HFFc6 (cell line): ENCODE results near the gene RAI1. TPM values are rescaled to one million over a fixed set of nuclear protein-coding genes. Genes with fewer than 3 reads are reported as not detected.
A peak's percentile ranks its signal among the peaks of the same experiment; 100 is the strongest.

ENCODE experiments used
- DNase-seq: peaks from one replicate; pipeline ENCODE4 v3.0.0-alpha.2; 2018
- H3K27ac Mint-ChIP-seq: 2 replicates; pipeline ENCODE4 v1.8.0; 2020; ENCODE audit warnings: mild to moderate bottlenecking, mixed read lengths
- H3K27me3 Mint-ChIP-seq: 2 replicates; pipeline ENCODE4 v1.8.0; 2021; ENCODE audit warnings: mild to moderate bottlenecking, moderate library complexity, mixed read lengths; ENCODE audit not compliant: insufficient read depth
- H3K36me3 Mint-ChIP-seq: 2 replicates; pipeline ENCODE4 v1.8.0; 2021; ENCODE audit warnings: low read depth, mixed read lengths
- H3K4me1 Mint-ChIP-seq: 2 replicates; pipeline ENCODE4 v1.8.0; 2020; ENCODE audit warnings: low read depth, mixed read lengths
- H3K4me3 Mint-ChIP-seq: 2 replicates; pipeline ENCODE4 v1.8.0; 2020; ENCODE audit warnings: mild to moderate bottlenecking, moderate library complexity, mixed read lengths
- H3K9me3 Mint-ChIP-seq: 2 replicates; pipeline ENCODE4 v1.8.0; 2020; ENCODE audit warnings: mild to moderate bottlenecking, mixed read lengths
- CTCF ChIP-seq: fragments of 200-600 bp; sonication (generic); IDR thresholded peaks from 2 replicates; pipeline ENCODE4 v1.5.0; 2021; ENCODE audit warnings: antibody characterized with exemption, mild to moderate bottlenecking
- total RNA-seq, 6 experiments: library from RNA; stranded (reverse); fragmentation: NEBNext Ultra II Directional; extraction: Animal tissue kit (Norgen Biotek cat#: 25700); gene quantifications; 2 replicates in 1 of 6; 3 replicates in 5 of 6; pipeline ENCODE4 v1.2.3, GENCODE V29; 2021

RAI1 gene
- total RNA-seq, 6 experiments from 2014 or later = 26.9 to 29.3 (median 29.0) TPM

GRCh38 chr17:17706140-17707060, 25.1 kb downstream of the RAI1 start:
- Mint-ChIP-seq H3K4me1 (peaks cover 45% of the 10 kb centered on the region), H3K9me3 (no peaks in the 10 kb centered on the region), H3K36me3 (peaks cover 4% of the 10 kb centered on the region; the same call in 1 of the 2 replicates), H3K4me3 (no peak overlapping the region), H3K27me3 (peaks cover 2% of the 10 kb centered on the region), H3K27ac (peak overlapping the region; percentile 67)
- DNase-seq = no peak
- TF ChIP-seq CTCF = no peak

- H3K4me1 Mint-ChIP-seq = peaks cover 48% of the 10 kb centered on the region
- no peak overlapping the region for H3K4me3 Mint-ChIP-seq
- peak overlapping the region; percentile 97 for H3K27ac Mint-ChIP-seq
- DNase-seq = no peak
- H3K9me3 Mint-ChIP-seq = no peaks in the 10 kb centered on the region
- H3K36me3 Mint-ChIP-seq = no peaks in the 10 kb centered on the region
- TF ChIP-seq CTCF = no peak
- H3K27me3 Mint-ChIP-seq = no peaks in the 10 kb centered on the region; the same call in 1 of the 2 replicates
Observed at GRCh38 chr17:17708295-17708694, 27.0 kb downstream of the RAI1 start.

GRCh38 chr17:17708816-17709215, 27.6 kb downstream of the RAI1 start:
- Mint-ChIP-seq H3K9me3 (no peaks in the 10 kb centered on the region), H3K36me3 (no peaks in the 10 kb centered on the region), H3K27me3 (no peaks in the 10 kb centered on the region; the same call in 1 of the 2 replicates), H3K4me1 (peaks cover 47% of the 10 kb centered on the region), H3K27ac (peak overlapping the region; percentile 97), H3K4me3 (no peak overlapping the region)
- no peak for DNase-seq
- no peak for TF ChIP-seq CTCF

- DNase-seq = no peak
- H3K4me1 Mint-ChIP-seq = peaks cover 57% of the 10 kb centered on the region
- no peaks in the 10 kb centered on the region for H3K36me3 Mint-ChIP-seq
- no peak for TF ChIP-seq CTCF
- H3K27ac Mint-ChIP-seq = peak overlapping the region; percentile 97
- no peak overlapping the region for H3K4me3 Mint-ChIP-seq
- peaks cover 5% of the 10 kb centered on the region for H3K27me3 Mint-ChIP-seq
- H3K9me3 Mint-ChIP-seq = no peaks in the 10 kb centered on the region
Observed at GRCh38 chr17:17709815-17710321, 28.6 kb downstream of the RAI1 start.

- H3K27ac Mint-ChIP-seq = peak overlapping the region; percentile 97
- no peaks in the 10 kb centered on the region for H3K9me3 Mint-ChIP-seq
- TF ChIP-seq CTCF = peak; percentile 27; the same call in 1 of the 2 replicates
- DNase-seq = no peak
- no peaks in the 10 kb centered on the region for H3K36me3 Mint-ChIP-seq
- no peak overlapping the region; the same call in 1 of the 2 replicates for H3K4me3 Mint-ChIP-seq
- H3K4me1 Mint-ChIP-seq = peaks cover 60% of the 10 kb centered on the region
- H3K27me3 Mint-ChIP-seq = peaks cover 5% of the 10 kb centered on the region
Observed at GRCh38 chr17:17710355-17710727, 29.1 kb downstream of the RAI1 start.
